Measurements from ENCODE around the gene NOL4L.

NOL4L gene

GRCh38 chr20:32613192-32614053 is 28.3 kb upstream of the NOL4L start:
- no peak for DNase-seq (ENCODE audit: low read depth)

- DNase-seq (ENCODE audit: low read depth): no peak
These were observed 27.4 kb upstream of the NOL4L start for GRCh38 chr20:32612351-32613191.

DNA sequence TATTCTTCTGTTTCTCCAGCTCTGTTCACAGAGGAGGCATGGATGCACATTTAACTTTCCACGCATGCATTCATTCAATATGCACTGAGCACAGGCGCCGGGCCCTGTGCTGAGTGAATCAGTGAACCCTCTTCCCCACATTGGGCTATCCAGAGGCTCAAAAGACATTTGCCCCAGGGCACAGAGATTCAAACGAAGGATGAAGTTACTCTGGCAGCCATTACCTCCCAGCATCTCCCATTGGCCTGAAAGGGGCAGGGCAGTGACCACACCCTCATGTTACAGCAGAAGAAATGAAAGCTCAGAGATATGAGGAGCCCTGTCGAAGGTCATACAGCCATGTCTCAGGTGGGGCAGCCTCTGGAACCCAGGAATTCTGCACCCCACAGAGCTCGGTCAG is 26.7 kb upstream of the NOL4L start:
- no peak for DNase-seq (ENCODE audit: low read depth)

DNA sequence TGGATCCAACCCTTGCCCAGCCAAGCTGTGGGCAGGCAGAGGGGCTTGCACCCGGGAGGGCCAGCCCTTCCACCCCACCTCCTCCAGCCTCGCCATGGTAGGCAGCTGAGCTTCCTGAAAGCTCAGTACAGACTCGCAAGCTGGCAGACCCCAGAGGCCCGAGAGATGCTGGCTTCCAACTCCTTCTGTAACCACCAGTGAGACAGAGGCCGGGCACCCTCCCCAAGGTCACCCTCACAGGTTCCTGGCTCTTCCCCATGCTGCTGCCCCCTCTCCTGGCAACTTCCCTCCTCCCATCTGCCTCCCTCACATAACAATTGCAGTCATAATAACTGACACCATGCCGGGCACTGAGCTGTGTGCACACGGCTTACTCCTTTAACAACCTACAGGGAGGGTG is 26.2 kb upstream of the NOL4L start:
- DNase-seq (ENCODE audit: low read depth): no peak

DNA sequence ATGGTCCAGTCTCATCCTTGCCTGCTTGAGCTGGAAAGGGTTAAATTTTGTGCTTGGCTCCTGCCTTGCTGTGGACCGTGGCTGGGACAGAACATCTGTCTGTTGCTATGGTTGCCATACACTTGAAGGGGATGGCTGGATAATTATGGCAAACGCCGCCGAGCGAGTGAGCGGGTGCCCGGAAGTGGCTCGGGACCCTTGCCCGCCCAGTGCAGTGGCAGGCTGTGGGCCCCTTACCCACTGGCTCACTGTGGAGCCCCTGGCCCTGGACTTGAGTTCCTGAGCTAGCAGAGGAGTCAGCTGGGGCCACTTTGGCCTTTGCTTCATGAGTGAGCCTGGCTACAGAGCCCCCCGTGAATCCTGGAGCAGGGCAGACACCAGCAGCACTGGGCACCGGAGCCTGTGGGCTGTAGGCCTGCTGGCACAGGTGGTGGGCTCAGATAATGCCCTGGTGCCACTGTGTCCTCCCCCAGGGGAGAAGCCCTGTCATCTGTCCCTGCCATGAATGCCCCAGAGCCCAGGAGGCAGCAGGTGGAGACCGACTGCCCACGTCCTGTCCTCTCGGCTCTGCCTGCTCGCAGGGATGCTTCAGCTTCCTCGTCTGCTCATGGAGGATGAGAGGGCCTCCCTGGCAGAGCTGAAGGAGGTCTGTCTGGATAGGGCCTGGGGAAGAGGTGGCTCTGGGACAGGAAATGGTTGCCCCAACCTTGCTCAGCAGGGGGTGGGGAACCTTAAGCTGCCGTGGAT is 25.5 kb upstream of the NOL4L start:
- no peak for DNase-seq (ENCODE audit: low read depth)

DNA sequence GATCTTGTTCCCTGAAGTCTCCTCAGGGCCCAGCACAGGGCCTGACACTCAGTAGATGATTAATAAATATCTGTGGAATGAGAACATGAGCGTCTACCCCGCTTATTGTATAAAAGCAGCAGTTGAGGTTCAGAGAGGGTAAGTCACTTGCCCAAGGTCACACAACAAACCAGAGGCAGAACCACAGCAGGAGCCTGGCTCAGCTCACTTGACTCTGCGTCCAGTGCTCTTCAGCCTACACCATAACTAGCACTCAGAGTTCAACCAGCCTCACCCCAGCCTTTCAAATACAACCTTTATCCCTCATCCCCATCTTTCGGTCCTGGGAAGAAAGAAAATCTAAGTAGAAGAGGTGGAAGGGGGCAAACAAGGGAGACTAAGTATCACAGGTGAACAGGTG is 24.9 kb upstream of the NOL4L start:
- DNase-seq (ENCODE audit: low read depth): no peak

DNA sequence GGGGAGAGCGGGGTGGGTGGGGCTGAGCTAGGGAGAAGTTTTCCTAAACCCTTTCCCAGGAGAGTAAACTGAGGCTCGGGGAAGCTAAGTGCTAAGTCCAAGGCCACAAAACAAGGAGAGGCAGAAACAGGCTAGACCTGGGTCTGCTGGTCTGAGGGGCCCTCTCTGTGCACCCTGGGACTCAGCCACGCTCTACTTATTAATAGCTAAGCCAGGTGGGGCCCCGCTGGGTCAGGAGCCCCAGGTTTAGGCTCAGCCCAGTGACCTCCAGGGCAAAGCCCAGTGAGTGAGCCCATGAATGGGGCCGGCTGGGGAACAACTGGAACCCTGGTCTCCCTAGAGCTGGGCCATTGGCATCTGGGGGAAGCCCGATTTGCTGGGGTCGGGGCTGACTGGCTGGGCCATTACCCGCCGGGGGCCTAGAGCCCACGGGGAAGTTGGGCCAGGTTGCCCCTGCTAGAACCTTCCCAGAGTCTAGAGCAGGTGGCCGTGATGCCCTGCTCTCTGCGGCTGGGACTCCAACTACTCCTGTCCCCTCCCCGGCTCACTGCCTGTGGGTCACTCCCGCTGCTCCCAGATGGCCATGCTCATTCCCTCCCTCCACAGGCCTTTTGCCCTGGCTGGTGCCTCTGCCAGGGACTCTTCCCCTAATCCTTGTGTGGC is 24.1 kb upstream of the NOL4L start:
- no peak for DNase-seq (ENCODE audit: low read depth)

DNA sequence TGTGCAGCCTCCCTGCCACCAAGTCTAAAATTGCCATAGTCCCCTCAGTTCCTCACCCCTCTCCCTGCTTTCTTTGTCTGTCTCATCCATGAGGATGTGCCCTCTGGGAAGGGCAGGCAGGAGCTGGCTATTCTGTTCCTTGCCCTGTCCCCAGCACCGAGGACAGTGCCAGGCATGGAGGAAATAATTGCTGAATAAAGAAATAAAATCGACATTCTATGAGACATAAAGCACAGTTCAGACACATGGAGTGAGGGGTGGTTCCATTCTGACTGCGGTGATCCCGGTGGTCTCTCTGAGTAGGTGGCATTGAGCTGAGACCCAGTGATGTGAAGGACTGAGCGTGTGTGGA is 23.5 kb upstream of the NOL4L start:
- no peak for DNase-seq (ENCODE audit: low read depth)

DNA sequence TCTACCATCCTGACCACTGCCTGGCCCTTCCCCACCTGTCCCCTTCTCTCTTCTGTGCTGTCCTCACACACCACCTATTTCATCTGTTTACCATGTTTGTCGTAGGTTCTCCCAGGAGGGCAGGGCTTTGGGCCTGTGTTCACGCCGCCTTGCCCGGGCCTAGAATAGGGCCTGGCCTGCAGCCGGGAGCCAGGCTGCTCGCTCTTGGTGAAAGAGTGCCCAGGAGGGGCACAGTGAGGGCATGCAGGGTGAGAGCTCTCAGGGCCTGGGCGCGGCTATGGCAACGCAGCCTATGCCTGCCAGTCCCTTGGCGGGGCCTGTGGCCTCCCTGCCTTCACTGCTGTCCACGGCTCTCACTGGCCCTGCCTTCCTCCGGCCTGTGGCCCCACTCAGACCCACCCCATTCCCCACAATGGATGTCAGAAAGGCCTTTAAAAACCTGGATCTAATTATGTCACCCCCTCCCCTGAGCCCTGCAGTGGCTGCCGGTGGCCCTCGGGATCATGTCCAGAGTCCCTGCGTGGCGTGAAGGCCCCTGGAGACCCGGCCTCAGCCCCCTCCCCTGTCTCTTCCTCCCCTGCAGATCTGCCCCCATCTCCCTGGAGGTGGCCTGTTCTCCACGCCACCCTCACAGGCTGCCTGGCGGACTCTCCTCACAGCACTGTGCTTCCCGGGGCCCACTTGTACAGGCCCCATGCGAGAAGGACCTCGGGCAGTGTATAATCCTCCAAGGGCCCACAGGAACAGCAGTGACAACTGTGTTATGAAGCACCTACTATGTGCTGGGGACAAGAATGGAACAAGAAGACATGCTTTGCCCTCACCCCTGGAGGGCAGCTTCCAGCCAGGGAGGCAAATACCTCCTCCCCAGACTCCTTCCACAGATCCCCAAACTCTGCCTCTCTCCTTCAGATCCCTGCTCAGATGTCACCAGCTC is 22.9 kb upstream of the NOL4L start:
- DNase-seq (ENCODE audit: low read depth): no peak

- no peak for DNase-seq (ENCODE audit: low read depth)
These were observed 22.2 kb upstream of the NOL4L start for GRCh38 chr20:32607324-32607723.

GRCh38 chr20:32606790-32607189 is 21.7 kb upstream of the NOL4L start:
- no peak for DNase-seq (ENCODE audit: low read depth)

GRCh38 chr20:32606107-32606506 is 21.0 kb upstream of the NOL4L start:
- no peak for DNase-seq (ENCODE audit: low read depth)

DNA sequence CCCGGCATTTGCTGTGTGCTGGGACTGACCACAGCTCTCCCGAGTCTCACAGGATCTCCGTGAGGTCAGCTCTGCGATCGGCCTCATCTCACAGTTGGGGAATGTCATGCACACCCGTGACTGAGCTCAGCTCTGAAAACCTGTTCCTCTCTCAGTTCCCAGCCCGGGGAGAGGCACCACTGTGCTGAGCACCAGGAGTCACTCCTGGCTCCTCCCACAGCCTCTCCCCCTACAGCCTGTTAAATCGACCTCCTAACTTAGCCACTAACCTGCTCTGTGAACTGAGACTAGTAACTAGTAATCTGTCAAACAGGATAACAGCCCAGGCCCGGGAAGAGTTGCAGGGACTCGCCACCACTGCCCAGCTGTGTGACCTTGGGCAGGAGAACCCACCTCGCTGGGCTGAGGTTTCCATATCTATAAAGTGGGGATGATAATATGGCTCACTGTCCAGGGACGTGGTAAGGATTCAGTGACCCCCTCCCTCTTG is 20.1 kb upstream of the NOL4L start:
- no peak for DNase-seq (ENCODE audit: low read depth)

GRCh38 chr20:32603046-32603726 is 18.1 kb upstream of the NOL4L start:
- no peak for DNase-seq (ENCODE audit: low read depth)

DNA sequence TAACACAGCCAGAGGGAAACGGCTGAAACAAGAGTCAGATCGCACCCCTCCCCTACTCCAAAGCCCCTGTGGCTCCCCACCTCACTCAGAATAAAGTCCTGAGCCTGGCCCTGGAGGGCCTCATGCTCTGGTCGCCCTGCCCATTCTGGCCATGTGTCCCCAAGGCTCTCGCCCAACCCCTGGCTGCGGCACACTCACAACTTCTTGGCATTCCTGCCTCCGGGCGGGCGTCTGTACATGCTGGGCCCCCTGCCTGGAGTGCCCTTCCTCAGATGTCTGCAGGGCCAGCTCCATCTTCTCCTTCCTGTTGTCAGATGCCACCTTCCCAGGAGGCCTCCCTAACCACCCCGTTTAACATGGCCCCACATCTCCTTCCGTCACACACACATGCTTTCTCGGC is 17.1 kb upstream of the NOL4L start:
- DNase-seq (ENCODE audit: low read depth): no peak

- DNase-seq (ENCODE audit: low read depth): no peak
These were observed 15.6 kb upstream of the NOL4L start for GRCh38 chr20:32600681-32601237.

GRCh38 chr20:32599783-32600340 is 14.7 kb upstream of the NOL4L start:
- DNase-seq (ENCODE audit: low read depth): no peak

DNA sequence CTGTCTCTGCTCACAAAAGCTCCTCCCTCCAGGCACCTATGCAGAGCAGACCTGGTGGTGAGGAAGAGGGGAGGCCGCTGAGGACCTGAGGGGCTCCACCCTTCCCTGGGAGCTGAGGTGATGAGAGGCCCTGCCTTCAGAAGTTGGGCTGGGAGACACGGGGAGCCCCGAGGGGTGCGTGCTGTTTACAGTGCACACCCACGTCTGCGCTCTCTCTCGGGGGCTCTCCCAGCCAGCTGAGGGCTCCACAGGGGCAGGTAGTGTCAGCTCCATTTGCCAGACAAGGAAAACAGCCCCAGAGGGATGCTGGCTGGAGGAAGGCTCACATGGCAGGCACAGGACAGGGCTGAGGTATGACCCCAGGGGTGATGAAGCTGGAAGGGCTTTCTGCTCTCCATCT is 13.5 kb upstream of the NOL4L start:
- no peak for DNase-seq (ENCODE audit: low read depth)

GRCh38 chr20:32597714-32598113 is 12.6 kb upstream of the NOL4L start:
- DNase-seq (ENCODE audit: low read depth): no peak

Data from stimulated activated CD8-positive, alpha-beta memory T cell treated with anti-CD3 and anti-CD28 coated beads, Interleukin-15, amount 100 ng/mL, for 1 hour (primary cell).